ENCODE data around the gene CARMIL1.
A peak's percentile ranks its signal among the peaks of the same experiment; 100 is the strongest.

CARMIL1 gene

GRCh38 chr6:25483943-25484342 lies 204.8 kb downstream of the CARMIL1 start:
- DNase-seq, result no peak

GRCh38 chr6:25484900-25485299 lies 205.7 kb downstream of the CARMIL1 start:
- DNase-seq, result no peak

- peak; percentile 86 for DNase-seq
Measured at GRCh38 chr6:25485821-25486534, 206.8 kb downstream of the CARMIL1 start.

GRCh38 chr6:25486550-25486949 lies 207.4 kb downstream of the CARMIL1 start:
- no peak for DNase-seq

- no peak for DNase-seq
Measured at GRCh38 chr6:25487012-25487411, 207.8 kb downstream of the CARMIL1 start.

GRCh38 chr6:25488156-25488555 lies 209.0 kb downstream of the CARMIL1 start:
- DNase-seq, result no peak

GRCh38 chr6:25489399-25489798 lies 210.2 kb downstream of the CARMIL1 start:
- no peak for DNase-seq

GRCh38 chr6:25490018-25490801 lies 211.0 kb downstream of the CARMIL1 start:
- peak; percentile 43 for DNase-seq

- DNase-seq, result no peak
Measured at GRCh38 chr6:25492951-25493350, 213.8 kb downstream of the CARMIL1 start.

GRCh38 chr6:25494469-25494868 lies 215.3 kb downstream of the CARMIL1 start:
- no peak for DNase-seq

GRCh38 chr6:25497383-25498040 lies 218.3 kb downstream of the CARMIL1 start:
- no peak for DNase-seq

- no peak for DNase-seq
Measured at GRCh38 chr6:25498505-25498904, 219.3 kb downstream of the CARMIL1 start.

- no peak for DNase-seq
Measured at GRCh38 chr6:25499615-25500235, 220.6 kb downstream of the CARMIL1 start.

GRCh38 chr6:25503686-25504085 lies 224.5 kb downstream of the CARMIL1 start:
- DNase-seq, result no peak

GRCh38 chr6:25504661-25505060 lies 225.5 kb downstream of the CARMIL1 start:
- no peak for DNase-seq

GRCh38 chr6:25506020-25506419 lies 226.8 kb downstream of the CARMIL1 start:
- DNase-seq, result no peak

- no peak for DNase-seq
Measured at GRCh38 chr6:25508051-25508450, 228.9 kb downstream of the CARMIL1 start.

GRCh38 chr6:25511376-25511775 lies 232.2 kb downstream of the CARMIL1 start:
- no peak for DNase-seq

GRCh38 chr6:25512560-25512959 lies 233.4 kb downstream of the CARMIL1 start:
- DNase-seq, result no peak

GRCh38 chr6:25519856-25520255 lies 240.7 kb downstream of the CARMIL1 start:
- no peak for DNase-seq

GRCh38 chr6:25524542-25524941 lies 245.4 kb downstream of the CARMIL1 start:
- no peak for DNase-seq

GRCh38 chr6:25525078-25525477 lies 245.9 kb downstream of the CARMIL1 start:
- DNase-seq, result no peak

- DNase-seq, result no peak
Measured at GRCh38 chr6:25534942-25535631, 255.9 kb downstream of the CARMIL1 start.
